ENCODE data around the gene SYT1. TPM values are rescaled to one million over a fixed set of nuclear protein-coding genes. Genes with fewer than 3 reads are reported as not detected.

The SYT1 gene
- total RNA-seq, 1 donor from 2014 or later = 12.3 TPM

- DNase-seq (ENCODE audit: low spot score) = no peak
These were observed 352.7 kb downstream of the SYT1 start for GRCh38 chr12:79217306-79217705.

GRCh38 chr12:79223210-79223609, 358.6 kb downstream of the SYT1 start:
- DNase-seq (ENCODE audit: low spot score) = no peak

DNA sequence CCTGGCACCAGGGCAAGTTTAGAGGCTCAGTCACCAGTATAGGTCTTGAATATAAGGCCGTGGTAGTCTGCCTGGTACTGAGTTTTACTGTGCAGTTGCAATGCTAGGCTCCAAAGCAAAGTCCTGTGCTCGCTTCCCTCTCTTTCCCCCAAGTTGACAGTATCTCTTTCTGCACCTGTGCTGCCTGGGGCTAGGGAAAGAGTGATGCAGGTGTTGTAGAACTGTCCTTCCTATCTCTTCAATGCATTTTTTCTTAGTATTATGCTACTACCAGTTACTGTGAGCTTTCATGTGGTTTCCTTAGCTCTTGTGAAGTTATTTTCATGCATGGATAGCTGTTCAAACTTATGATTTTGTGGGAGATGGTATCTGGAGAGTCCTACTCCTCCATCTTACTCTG, 359.2 kb downstream of the SYT1 start:
- DNase-seq (ENCODE audit: low spot score) = no peak

- no peak for DNase-seq (ENCODE audit: low spot score)
These were observed 362.5 kb downstream of the SYT1 start for GRCh38 chr12:79227091-79227490.

- DNase-seq (ENCODE audit: low spot score) = no peak
These were observed 363.1 kb downstream of the SYT1 start for GRCh38 chr12:79227646-79228045.

DNA sequence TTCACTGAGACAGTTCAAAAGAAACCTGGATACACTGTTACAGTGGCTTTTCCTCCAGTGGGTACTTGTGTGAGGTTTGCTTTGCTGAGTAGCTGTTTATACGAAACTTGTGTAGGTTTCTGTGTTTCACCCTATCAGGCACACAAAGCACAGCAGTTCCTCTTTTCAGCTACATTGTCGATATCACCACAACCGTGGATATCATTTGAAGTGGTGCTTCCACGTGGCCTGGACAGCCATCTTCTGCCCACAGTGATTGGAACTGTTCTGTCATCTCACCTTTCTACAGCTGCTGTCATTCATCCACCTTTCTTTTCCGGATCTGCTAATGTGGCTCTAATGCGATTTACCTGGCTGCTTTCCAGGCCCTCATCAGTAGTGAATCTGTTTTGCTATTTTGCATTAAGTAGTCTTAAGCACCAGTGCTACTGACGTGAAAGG, 368.8 kb downstream of the SYT1 start:
- DNase-seq (ENCODE audit: low spot score) = no peak

DNA sequence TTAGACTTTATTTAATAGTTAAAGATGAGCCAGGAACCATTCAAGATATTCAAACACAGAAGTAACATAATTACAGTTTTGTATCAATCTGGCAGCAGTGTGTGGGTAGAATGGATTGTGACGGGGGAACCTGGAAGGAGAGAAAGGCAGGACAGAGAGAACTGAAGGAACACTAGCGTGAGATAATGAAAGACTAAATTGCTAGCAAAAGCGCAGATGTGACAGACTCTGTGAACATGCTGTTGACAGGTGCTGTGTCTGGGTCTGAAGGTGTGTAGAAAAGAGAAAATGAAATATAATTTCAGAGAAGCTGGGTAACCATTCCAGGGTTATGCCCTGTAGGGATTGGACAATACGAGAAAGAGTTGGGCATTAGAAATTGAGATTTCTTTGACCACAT, 372.3 kb downstream of the SYT1 start:
- DNase-seq (ENCODE audit: low spot score) = no peak

DNA sequence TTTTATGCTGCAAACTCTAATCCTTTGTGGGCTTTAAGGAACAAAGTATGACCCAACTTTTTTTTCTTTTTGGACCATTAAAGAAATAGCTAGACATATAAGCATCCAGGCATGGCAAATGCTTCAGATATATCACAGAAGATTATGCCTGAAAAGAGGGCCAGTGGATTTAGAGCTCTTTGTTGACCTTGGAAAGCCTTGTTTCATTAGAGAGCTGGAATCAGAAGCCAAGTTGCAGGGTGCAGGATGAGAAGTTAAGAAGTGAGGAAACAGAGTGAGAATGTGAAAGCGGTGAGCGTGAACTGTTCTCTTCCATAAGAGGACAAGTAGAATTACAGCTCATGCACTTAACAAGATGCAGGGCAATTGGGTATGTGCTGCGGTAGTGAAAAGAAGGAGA, 373.7 kb downstream of the SYT1 start:
- DNase-seq (ENCODE audit: low spot score) = no peak

DNA sequence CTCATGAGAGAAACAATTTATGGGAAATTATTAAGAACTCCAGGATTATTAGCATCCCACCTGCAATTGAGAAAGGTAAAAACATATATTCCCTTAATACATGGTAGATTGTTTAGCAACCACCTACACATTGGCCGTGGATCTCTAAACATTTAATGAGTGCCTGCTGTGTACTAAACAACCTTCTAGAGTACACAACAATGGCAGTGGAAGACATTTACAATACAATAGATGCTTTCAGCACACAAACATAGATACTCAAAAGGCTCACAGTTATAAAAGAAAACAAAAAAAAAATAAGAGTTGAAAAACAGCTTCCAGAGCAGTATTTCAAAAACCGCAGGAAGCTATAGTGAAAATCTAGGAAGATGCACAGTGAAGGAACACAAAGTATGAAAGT, 382.9 kb downstream of the SYT1 start:
- no peak for DNase-seq (ENCODE audit: low spot score)

DNA sequence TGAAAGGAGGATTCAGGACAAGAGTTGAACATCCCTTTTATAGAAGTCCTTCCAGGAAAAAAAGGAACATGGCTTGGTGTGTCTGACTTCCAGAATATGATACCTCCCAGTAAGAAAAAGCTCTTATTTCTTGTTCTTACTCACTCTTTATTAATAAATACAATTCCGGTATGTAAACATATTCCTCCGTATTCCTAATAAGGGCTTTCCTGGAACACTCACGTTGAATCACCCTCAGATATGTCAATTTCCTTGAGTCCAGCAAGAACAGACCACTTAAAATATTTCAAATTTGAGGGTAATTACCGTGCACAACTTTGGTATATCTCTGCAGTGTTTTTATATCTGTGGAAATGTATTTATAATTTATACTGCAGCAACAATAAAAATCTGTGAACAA, 385.6 kb downstream of the SYT1 start:
- DNase-seq (ENCODE audit: low spot score) = no peak

DNA sequence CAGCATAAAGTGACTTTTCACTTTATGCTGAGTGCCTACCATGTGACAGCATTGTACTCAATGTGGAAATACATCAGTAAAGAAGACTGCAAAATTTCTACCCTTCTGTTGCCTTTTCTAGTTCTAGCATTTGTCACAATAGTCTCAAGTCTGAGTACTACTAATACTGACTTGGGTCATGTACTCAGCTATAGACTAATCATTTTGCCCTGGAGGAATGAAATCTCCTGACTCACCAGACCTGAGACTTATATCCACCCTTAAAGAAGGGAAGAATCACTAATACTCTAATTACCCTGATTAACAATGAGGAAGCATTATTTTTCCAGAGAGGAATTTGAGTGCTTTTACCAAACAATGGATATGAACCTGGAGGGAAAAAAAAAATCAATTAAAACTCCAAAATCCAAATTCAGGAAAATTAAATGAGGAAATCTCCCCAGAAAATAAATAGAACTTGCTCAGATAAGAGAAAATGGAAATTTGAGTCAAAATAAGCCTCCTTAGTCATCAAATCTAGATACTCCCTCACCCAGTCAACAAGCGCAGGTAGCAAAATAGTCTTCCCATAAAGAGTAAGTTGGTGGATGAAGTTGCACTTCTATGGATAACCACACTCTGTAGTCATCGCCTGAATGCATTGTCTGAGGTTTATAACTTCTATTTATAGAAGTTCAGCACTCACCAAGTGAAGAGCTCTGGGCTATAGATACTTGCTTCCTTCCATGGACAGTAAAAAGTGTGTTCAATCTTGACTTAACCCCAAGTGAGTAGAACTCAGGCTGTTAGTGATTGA, 386.6 kb downstream of the SYT1 start:
- DNase-seq (ENCODE audit: low spot score) = no peak

- no peak for DNase-seq (ENCODE audit: low spot score)
These were observed 387.9 kb downstream of the SYT1 start for GRCh38 chr12:79252358-79253075.

DNA sequence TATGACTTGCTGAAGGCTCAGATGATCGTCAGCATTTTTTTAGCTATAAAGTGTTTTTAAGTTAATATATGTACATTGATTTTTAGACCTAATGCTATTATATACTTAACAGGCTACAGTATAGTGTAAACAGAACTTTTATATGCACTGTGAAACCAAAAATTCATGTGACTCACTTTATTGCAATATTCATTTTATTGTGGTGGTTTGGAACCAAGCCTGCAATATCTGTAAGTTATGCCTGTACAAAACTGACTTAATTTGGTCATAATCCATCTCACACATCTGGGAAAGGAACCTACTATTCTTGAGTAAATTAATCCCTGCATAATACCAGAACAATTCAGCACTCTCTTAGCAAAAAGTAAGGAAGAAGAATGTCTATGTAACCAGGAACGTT, 390.7 kb downstream of the SYT1 start:
- DNase-seq (ENCODE audit: low spot score) = no peak

DNA sequence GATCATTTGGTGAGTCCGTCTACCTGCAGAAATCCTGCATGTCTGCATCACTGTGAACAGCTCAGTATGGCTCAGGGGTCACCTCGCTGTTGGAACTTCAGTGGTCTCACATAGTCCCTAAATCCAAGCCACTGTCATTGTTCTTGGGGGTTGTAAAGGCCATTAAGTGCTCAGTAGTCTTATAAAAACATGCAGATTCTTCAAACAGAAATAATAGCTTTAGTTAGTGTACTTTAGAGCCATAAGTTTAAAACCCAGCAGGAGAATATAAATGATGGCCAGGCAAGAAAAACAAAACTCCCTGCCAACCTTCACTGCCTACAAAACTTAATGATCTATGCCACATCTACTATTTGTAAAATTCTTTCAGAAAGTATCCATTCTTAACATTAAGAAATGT, 396.3 kb downstream of the SYT1 start:
- no peak for DNase-seq (ENCODE audit: low spot score)

DNA sequence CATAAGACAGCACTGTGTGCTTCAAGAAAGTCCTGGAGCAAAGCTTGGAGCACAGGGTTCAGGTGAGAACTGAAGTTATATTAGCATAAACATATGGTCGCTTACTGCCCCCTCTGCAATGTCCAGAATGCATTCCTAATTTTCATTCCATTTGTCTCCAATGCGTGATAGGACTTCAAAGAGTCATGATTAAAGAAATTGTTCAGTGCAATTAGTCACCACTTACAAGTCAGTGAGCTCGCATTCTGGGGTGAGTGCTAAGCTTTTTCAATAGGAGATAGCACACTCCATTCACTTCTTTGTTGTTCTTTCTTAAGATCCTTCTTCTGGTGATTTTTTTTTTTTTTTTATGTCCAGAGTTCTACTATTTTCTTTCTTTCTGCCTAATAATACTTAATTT, 398.4 kb downstream of the SYT1 start:
- no peak for DNase-seq (ENCODE audit: low spot score)

- DNase-seq (ENCODE audit: low spot score) = no peak
These were observed 402.0 kb downstream of the SYT1 start for GRCh38 chr12:79266343-79267144.

DNA sequence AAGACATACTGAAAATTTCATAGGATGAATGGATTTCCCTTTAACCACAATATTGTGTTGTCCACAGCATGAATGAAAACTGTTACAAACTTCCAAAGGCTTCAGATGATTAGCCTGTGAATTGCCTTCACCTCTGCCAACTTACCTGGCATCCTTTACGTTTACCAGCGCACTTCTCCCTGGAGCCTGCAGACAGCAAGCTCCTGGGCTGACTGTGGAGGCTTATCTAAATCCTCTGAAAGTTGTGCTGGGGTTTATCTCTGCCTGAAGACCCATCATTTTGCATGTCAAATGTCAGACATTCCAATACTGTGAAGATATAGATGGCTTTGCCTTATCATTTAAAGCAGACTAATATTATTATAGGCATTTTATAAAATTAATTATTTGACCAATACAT, 403.0 kb downstream of the SYT1 start:
- no peak for DNase-seq (ENCODE audit: low spot score)

DNA sequence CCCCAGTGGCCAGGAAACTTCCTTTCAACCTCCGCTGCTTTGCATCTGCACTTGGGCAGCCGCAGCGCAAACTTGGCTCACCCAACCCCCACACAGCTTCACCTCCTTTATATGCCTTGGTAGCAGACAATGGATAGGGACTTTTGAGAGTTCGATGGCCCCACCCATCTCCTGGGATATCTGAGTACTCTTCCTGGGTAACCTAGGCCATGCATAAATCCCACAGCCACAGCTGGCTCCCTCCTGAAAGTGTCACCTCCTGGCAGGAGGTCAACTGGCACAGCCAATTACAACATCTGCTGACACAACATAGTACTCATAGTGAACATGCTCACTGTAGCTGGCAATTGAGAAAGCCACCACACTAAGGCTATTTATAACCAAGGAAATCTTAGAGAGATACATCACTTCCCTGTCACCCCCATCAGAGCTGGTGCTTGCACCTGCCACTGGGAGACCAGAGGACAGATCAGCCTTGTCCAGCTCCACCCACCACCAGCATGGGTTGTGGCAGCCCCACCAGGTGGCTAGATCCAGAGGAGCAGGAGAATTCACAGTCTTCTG, 410.0 kb downstream of the SYT1 start:
- no peak for DNase-seq (ENCODE audit: low spot score)

DNA sequence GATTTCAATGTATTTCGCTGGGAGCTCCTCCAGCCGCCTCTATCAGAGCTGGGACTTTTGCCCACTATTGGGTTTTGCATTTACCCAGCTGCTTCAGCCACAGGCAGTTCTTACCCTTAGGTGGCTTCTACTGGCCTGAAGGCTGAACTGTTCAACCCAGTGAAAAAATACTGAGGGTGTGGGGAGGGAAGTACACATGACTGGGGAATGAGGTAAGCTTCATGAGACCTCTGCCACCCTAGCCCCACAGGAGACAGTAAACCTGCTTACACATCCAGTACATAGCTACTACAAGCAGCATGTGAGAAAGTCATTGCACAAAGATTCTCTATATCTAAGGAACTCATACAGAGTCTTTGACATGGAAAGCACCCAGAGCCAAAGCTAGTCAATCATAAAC, 411.1 kb downstream of the SYT1 start:
- no peak for DNase-seq (ENCODE audit: low spot score)

DNA sequence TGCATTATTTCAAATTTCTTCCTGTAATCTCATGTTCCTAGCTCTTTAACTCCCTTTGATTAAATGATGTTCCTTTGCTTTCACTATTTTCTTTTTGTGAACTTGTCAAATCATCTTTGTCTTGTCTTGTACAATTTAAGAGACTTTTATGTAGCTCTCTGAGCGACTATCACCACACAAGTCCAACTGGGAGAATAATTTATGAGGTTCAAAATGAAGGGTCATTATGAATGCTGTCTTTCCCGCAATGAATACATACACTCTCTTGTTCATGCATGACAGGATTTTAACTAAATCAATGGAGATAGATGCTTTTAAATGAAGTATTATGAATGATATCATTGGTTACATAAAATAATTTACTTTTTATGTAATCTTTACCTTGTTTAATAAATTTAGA, 418.8 kb downstream of the SYT1 start:
- DNase-seq (ENCODE audit: low spot score) = no peak

GRCh38 chr12:79288911-79289310, 424.3 kb downstream of the SYT1 start:
- no peak for DNase-seq (ENCODE audit: low spot score)

DNA sequence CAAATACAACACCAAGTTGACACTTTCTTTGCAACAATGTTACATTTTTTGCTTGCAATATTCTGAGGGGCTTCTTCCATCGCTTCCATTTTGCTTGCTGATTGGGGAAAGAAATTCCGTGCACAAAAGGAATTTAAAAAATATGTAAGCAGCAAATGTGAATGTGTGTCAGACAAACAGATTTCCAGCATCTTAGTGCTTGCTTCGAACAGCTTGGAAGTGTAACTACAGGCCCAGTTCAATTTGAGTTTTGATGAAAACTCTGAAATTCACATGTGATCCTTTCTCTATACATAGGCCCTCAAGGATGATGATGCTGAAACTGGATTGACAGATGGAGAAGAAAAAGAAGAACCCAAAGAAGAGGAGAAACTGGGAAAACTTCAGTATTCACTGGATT, 427.1 kb downstream of the SYT1 start:
- no peak for DNase-seq (ENCODE audit: low spot score)
